Amniotic epithelial cell (primary cell): ENCODE measurements around the gene RASA1.
"Not testable (repeated sequence)": the region's sequence is repeated elsewhere in the genome, so short reads cannot be mapped to it uniquely, and the experiment has no call there.

Source experiments
- DNase-seq: peaks from one replicate; pipeline ENCODE4 v3.0.0-alpha.2; 2010; ENCODE audit warnings: low read depth

The RASA1 gene

GRCh38 chr5:87267574-87268125, at the start of gene RASA1:
TSS of gene RASA1 (plus strand) at chr5:87267883. CDS start at chr5:87268452, 569 bp downstream.
- DNase-seq, result peak; percentile 83

- peak; percentile 51 for DNase-seq
Measured at GRCh38 chr5:87229780-87230179, 37.9 kb upstream of the RASA1 start.

GRCh38 chr5:87231037-87231808, 36.5 kb upstream of the RASA1 start:
- peak; percentile 36 for DNase-seq

GRCh38 chr5:87233143-87233542, 34.5 kb upstream of the RASA1 start:
- no peak for DNase-seq

GRCh38 chr5:87241555-87241954, 26.1 kb upstream of the RASA1 start:
- no peak for DNase-seq

- DNase-seq, result no peak
Measured at GRCh38 chr5:87242242-87242641, 25.4 kb upstream of the RASA1 start.

- peak; percentile 90 for DNase-seq
Measured at GRCh38 chr5:87243161-87243844, 24.4 kb upstream of the RASA1 start.

- no peak for DNase-seq
Measured at GRCh38 chr5:87245451-87245850, 22.2 kb upstream of the RASA1 start.

- DNase-seq, result no peak
Measured at GRCh38 chr5:87246061-87246460, 21.6 kb upstream of the RASA1 start.

- no peak for DNase-seq
Measured at GRCh38 chr5:87252283-87252605, 15.4 kb upstream of the RASA1 start.

- DNase-seq, result no peak
Measured at GRCh38 chr5:87254035-87254434, 13.6 kb upstream of the RASA1 start.

- no peak for DNase-seq
Measured at GRCh38 chr5:87258507-87258906, 9.2 kb upstream of the RASA1 start.

- no peak for DNase-seq
Measured at GRCh38 chr5:87260604-87261192, 7.0 kb upstream of the RASA1 start.

- DNase-seq, result no peak
Measured at GRCh38 chr5:87263498-87263897, 4.2 kb upstream of the RASA1 start.

GRCh38 chr5:87266914-87267573, 639 bp upstream of the RASA1 start:
- DNase-seq, result no peak

- peak; percentile 63 for DNase-seq
Measured at GRCh38 chr5:87268126-87268969, 665 bp downstream of the RASA1 start.

- DNase-seq, result no peak
Measured at GRCh38 chr5:87268970-87269377, 1.3 kb downstream of the RASA1 start.

GRCh38 chr5:87270888-87271287, 3.2 kb downstream of the RASA1 start:
- not testable (repeated sequence) for DNase-seq

GRCh38 chr5:87276655-87277054, 9.0 kb downstream of the RASA1 start:
- no peak for DNase-seq

- DNase-seq, result peak; percentile 26
Measured at GRCh38 chr5:87277279-87277835, 9.7 kb downstream of the RASA1 start.

- no peak for DNase-seq
Measured at GRCh38 chr5:87278590-87279100, 11.0 kb downstream of the RASA1 start.
